ENCODE measurements around the gene SIRPB2. TPM values are rescaled to one million over a fixed set of nuclear protein-coding genes. Genes with fewer than 3 reads are reported as not detected.

Gene SIRPB2
- polyA plus RNA-seq (2011; rRNA removed) (not detected in 2 replicates), polyA minus RNA-seq (2011; rRNA and poly(A)+ RNA removed) (not detected in 2 replicates)

DNA sequence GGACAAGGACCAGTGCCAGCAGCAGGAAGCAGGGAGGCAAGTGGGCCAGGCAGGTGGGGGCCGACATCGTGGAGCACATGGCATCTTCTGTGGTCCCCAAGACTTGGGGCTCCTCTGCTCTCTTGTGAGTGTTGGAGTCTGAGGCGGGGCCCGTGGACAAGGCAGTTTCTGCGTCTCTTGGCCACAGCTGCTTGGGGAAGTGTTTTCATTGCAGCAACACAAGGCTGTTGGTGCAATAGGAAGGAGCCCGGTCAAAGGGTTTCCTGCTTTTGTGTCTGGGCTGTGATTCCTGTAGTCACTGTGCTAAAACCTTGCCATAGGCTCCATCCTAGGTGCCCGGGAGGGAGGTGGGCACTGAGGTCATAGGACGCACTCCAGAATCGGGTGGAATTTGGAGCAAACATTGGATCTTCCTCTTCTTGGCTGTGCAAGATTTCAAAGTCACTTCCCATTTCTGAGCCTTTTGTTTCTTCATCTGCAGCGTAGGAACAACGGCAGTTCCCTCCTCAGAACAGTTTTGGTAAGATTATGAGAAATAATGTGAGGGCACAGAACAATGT is at the start of gene SIRPB2:
Gene SIRPB2 (minus strand): TSS at position 140 of the 560 bp plus-strand sequence. CDS start 61 bp downstream, at position 79.
- no peak for DNase-seq (ENCODE audit: low read depth, low spot score)
- no peak within 1 kb of the TSS for H3K4me3 ChIP-seq (ENCODE audit: low read depth, low read length)
- ChIA-PET CTCF (interaction anchor here (2.8 to 3.0 kb wide), 2 partner anchors 12 kb away, joined by 21 to 23 read pairs; no protein-coding TSS in a partner anchor), POLR2A (no interaction called here)
- no peaks in the 10 kb centered on the region for H3K9me3 ChIP-seq (ENCODE audit: control insufficient read depth, insufficient read depth, low read length)
- TF ChIP-seq, protein P1, sequence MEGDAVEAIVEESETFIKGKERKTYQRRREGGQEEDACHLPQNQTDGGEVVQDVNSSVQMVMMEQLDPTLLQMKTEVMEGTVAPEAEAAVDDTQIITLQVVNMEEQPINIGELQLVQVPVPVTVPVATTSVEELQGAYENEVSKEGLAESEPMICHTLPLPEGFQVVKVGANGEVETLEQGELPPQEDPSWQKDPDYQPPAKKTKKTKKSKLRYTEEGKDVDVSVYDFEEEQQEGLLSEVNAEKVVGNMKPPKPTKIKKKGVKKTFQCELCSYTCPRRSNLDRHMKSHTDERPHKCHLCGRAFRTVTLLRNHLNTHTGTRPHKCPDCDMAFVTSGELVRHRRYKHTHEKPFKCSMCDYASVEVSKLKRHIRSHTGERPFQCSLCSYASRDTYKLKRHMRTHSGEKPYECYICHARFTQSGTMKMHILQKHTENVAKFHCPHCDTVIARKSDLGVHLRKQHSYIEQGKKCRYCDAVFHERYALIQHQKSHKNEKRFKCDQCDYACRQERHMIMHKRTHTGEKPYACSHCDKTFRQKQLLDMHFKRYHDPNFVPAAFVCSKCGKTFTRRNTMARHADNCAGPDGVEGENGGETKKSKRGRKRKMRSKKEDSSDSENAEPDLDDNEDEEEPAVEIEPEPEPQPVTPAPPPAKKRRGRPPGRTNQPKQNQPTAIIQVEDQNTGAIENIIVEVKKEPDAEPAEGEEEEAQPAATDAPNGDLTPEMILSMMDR (IDR thresholded peaks at IDR 0.05; ENCODE audit: low read depth, low read length): no peak
- H3K27me3 ChIP-seq (ENCODE audit: control insufficient read depth, insufficient read depth, low read length): peaks cover 24% of the 10 kb centered on the region
- no peak within 1 kb of the TSS for H3K27ac ChIP-seq (ENCODE audit: low read depth, low read length)

DNA sequence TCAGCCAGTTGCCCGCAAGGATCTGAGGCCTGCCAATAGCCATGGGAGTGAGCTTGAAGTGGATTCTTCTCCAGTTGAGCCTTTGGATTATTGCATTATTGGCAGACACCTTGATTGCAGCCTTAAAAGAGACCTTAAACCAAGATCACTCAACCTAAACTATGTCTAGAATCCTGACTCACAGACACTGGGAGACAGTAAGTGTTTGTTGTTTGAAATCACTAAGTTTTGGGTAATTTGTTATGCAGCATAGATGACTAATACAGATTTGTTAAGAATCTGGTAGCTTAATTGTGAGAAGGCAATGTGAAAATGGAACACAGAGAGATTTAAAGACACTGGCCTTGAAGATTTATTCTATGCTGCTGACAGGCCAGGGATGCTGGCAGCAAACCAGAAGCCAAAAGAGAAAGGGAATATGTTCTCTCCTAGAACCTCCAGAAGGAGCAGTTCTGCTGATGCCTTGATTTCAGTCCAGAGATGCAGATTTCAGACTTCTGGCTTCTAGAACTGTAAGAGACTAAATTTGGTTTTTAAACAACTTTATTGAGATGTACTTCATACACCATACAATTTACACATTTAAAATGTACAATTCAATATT is 48.7 kb upstream of the SIRPB2 start:
- DNase-seq (ENCODE audit: low read depth, low spot score): no peak
- Histone ChIP-seq H3K27ac (ENCODE audit: low read depth, low read length) (no peak overlapping the region), H3K27me3 (ENCODE audit: control insufficient read depth, insufficient read depth, low read length) (no peaks in the 10 kb centered on the region), H3K9me3 (ENCODE audit: control insufficient read depth, insufficient read depth, low read length) (no peaks in the 10 kb centered on the region), H3K4me3 (ENCODE audit: low read depth, low read length) (no peak overlapping the region)
- POLR2A ChIA-PET: no interaction called here
- TF ChIP-seq, protein P1 (IDR thresholded peaks at IDR 0.05; ENCODE audit: low read depth, low read length): no peak
- CTCF ChIA-PET: interaction anchor here (0.7 kb wide), 1 partner anchor 334 kb away, joined by 3 read pairs; no protein-coding TSS in a partner anchor

DNA sequence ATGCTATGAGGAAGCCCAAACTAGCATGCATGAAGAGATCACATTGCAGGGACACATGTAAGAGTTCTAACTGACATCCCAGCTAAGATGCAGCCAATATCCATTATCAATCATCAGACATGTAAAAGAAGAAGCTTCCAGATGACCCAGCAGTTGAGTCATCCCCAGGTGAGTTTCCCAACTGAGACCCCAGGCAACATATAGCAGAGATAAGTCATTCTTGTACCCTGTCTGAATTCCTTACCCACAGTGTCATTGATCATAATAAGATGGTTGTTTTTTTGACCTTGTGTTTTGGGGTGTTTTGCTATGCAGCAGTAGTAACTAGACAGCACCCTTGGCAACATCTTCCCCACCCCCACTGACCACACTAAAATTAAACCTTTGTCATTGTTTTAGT is 47.4 kb upstream of the SIRPB2 start:
- ChIA-PET POLR2A (no interaction called here), CTCF (interaction anchor here (1.5 kb wide), 1 partner anchor 35 kb away, joined by 4 read pairs; no protein-coding TSS in a partner anchor)
- no peak overlapping the region for H3K4me3 ChIP-seq (ENCODE audit: low read depth, low read length)
- DNase-seq (ENCODE audit: low read depth, low spot score): no peak
- H3K9me3 ChIP-seq (ENCODE audit: control insufficient read depth, insufficient read depth, low read length): no peaks in the 10 kb centered on the region
- no peaks in the 10 kb centered on the region for H3K27me3 ChIP-seq (ENCODE audit: control insufficient read depth, insufficient read depth, low read length)
- TF ChIP-seq, protein P1 (IDR thresholded peaks at IDR 0.05; ENCODE audit: low read depth, low read length): no peak
- no peak overlapping the region for H3K27ac ChIP-seq (ENCODE audit: low read depth, low read length)

DNA sequence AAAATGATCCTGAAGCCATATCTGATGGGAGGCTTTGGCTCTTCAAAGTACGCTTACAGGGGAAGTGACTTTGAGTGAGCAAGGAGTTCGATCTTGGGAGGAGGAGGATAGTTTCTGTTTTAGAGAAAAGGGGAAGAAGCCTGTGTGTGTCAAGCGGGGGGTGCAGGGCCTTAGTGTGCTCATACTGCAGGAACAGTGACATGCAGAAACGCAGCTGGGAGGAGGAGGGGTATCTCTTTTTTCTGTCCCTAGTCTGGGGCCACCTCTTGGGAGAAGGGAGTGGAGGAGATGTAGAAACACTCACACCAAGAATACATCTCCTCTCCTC is 46.5 kb upstream of the SIRPB2 start:
- no peak for DNase-seq (ENCODE audit: low read depth, low spot score)
- no peak overlapping the region for H3K27ac ChIP-seq (ENCODE audit: low read depth, low read length)
- TF ChIP-seq, protein P1 (IDR thresholded peaks at IDR 0.05; ENCODE audit: low read depth, low read length): no peak
- H3K9me3 ChIP-seq (ENCODE audit: control insufficient read depth, insufficient read depth, low read length): no peaks in the 10 kb centered on the region
- ChIA-PET POLR2A (no interaction called here), CTCF (interaction anchor here (1.5 kb wide), 1 partner anchor 34 kb away, joined by 4 read pairs; no protein-coding TSS in a partner anchor)
- H3K4me3 ChIP-seq (ENCODE audit: low read depth, low read length): no peak overlapping the region
- H3K27me3 ChIP-seq (ENCODE audit: control insufficient read depth, insufficient read depth, low read length): no peaks in the 10 kb centered on the region
